COLO668 (cell line): ENCODE data around the gene RAP1A.
"Not testable (repeated sequence)": the region's sequence is repeated elsewhere in the genome, so short reads cannot be mapped to it uniquely, and the experiment has no call there.

ENCODE experiments used
- DNase-seq: peaks from one replicate; lab custom pipeline; 2025; ENCODE audit not compliant: unreplicated experiment; lab: John Stamatoyannopoulos, UW

The RAP1A gene

GRCh38 chr1:111660204-111661150 lies 40.9 kb downstream of the RAP1A start:
- no peak for DNase-seq

DNA sequence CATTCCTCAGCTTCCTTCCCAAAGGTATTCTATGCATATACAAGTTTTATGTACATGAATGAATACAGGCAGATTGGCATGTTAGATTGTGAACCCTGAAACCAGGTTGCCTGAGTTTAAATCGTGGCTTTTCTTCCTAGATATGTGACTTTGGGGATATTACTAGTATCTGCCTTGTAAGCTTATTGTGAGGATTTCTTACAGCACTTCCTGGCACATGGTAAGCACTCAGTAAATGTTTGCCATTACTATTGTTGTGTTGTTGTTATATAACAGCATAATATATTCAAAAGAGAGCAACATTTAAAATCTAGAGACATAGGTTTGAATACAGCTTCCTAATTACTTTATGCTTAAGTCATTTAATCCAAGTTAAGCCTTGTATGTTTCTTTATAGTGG lies 45.1 kb downstream of the RAP1A start:
- DNase-seq, result no peak

GRCh38 chr1:111665497-111665896 lies 45.9 kb downstream of the RAP1A start:
- DNase-seq, result no peak

DNA sequence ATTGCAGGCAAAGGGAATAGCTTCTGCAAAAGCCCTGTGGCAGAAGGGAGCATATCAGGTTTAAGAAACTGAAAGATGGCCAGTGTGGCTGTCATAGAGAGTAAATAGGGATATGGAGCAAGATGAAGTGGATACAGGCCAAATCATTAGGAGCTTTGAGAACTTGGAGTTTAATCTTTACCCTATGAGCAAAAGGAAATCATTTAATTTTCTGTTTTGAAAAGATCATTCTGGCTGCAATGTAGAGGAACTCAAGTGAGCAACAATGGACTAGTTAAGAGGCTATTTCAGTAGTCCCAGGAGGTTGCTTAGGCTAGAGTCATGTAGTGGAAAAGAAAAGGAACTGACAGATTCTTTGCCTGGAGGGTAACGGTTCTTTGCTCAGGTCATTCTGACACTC lies 47.2 kb downstream of the RAP1A start:
- no peak for DNase-seq

DNA sequence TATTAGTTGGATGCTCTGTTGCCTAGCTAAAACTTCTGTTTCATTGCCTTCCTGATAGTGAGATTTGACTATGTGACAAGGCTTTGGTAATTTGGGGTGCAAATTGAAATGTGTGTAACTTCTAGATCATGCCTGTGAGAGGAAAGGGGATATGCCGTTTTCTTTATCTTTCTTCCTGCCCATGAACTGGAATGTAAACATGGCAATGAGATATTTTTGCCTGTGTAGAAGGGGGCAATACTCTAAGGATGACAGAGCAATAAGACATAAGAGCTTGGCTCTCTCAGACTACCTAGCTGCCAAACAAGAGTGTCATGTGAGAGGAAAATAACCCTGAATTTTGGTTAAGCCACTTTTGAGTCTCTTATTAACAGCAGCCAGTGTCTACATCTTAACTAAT lies 49.7 kb downstream of the RAP1A start:
- DNase-seq, result no peak

DNA sequence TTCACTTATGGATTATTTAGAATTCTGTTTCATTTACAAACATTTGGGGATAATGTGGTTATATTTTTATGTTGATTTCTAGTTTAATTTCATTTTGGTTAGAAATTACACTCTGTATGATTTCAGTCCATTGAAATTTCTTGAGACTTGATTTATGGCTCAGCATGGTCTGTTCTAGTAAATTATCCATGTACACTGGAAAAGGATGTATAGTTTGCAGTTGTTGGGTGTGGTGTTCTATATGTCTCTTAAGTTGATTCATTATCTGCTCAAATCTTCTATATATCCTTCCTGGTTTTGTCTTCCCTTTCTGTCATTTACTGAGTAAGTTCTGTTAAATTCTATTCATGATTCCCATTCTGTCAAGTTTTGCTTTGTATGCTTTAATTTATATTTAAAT lies 52.3 kb downstream of the RAP1A start:
- DNase-seq, result no peak

DNA sequence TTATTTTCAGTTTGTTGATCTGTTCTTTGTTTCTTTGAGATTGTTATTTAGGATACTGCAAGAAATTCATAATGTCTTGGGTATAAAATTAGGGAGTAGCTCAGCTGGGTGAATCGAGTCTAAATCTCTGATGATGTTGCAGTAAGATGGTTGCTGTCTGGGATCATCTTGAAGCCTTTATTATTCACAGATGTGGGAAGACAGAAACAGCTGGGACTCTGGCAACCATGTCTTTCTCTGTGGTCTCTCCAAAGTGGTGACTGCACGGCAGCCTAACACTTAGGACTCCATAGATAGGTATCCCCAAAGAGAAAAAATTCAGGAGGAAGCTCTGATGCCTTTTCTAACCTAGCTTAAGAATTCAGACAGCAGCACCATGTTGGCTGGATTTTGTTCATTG lies 52.7 kb downstream of the RAP1A start:
- no peak for DNase-seq

- DNase-seq, result no peak
Observed at GRCh38 chr1:111677604-111678003, 58.0 kb downstream of the RAP1A start.

- no peak for DNase-seq
Observed at GRCh38 chr1:111679541-111679940, 60.0 kb downstream of the RAP1A start.

DNA sequence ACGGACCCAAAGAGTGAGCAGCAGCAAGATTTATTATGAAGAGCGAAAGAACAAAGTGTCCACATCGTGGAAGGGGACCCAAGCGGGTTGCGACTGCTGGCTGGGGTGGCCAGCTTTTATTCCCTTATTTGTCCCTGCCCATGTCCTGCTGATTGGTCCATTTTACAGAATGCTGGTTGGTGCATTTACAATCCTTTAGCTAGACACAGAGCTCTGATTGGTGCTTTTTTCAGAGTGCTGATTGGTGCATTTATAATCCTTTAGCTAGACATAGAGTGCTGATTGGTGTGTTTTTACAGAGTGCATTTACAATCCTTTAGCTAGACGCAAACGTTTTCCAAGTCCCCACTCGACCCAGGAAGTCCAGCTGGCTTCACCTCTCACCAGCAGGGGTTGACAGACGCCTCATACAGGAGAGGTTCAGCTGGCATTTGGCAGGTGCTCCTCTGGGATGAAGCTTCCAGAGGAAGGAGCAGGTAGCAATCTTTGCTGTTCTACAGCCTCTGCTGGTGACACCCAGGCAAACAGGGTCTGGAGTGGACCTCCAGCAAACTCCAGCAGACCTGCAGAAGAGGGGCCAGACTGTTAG lies 60.7 kb downstream of the RAP1A start:
- DNase-seq, result not testable (repeated sequence)

- DNase-seq, result not testable (repeated sequence)
Observed at GRCh38 chr1:111685293-111686153, 65.9 kb downstream of the RAP1A start.

DNA sequence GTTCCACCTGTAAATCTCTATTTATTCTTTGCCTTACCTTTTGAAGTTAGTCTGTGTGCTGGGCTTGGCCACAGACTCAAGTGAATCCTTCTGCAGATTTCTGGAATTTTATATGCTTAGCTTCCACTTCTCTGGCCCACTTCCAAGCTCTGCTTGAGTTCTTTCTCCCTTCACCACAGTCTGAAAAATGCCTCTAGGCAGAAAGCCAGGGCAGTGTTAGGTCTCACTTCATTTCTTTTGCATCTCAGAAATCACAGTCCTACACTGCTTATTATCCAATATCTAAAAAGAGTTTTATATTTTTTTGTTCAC lies 70.7 kb downstream of the RAP1A start:
- no peak for DNase-seq

DNA sequence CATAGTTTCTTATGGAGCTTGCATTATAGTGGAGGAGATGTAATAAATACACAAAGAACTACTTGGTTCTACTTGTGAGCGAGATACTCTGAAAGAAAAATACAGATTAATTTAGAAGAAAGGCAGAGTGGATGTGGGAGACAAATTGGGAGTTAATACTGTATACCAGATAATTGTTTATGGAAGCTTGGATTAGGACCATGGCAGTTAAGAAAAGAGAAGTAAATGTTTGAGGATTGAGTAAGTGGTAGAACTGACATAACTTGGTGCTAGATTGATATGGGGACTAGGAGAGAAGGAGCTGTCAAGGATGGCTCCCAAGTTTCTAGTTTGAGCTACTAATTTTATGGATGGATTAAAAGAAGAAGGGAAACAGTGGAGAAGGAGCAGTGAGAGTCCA lies 72.3 kb downstream of the RAP1A start:
- DNase-seq, result no peak

GRCh38 chr1:111695801-111696200 lies 76.2 kb downstream of the RAP1A start:
- DNase-seq, result no peak

DNA sequence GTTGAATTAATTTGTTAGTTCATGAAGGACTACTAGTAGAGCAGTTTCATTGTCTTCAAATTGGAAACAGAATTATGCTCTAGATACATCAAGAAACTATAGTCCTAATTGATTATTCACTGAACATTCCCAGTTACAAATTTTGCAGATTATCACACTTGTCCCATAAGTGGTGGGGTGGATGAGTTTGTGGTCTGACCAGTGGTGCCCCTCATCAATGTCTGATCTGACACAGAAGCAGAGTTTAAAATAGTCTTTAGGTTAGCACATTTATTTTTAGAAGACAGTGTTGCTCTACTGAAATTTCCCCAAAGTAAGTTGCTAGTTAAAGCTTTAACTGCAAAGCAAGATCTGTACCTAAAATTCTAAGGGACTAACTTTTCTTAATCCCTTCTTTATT lies 76.7 kb downstream of the RAP1A start:
- no peak for DNase-seq

- DNase-seq, result no peak
Observed at GRCh38 chr1:111699268-111699667, 79.7 kb downstream of the RAP1A start.

DNA sequence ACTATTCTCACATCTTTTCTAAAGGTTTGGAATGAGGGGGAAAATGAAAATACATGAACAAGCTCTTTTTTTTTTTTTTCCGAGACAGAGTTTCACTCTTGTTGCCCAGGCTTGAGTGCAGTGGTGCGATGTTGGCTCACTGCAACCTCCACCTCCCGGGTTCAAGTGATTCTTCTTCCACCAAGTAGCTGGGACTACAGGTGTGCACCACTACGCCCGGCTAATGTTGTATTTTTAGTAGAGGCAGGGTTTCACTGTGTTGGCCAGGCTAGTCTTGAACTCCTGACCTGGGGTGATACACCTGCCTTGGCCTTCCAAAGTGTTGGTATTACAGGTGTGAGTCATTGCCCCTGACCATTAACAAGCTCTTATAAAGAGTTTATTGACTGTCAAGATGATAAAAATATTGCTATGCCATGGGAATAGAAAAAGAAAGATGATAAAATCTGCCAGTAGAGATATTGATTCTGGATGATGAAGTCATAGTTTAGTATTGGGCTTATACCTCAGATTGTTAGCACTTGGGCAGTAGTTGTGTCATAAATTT lies 83.0 kb downstream of the RAP1A start:
- no peak for DNase-seq

DNA sequence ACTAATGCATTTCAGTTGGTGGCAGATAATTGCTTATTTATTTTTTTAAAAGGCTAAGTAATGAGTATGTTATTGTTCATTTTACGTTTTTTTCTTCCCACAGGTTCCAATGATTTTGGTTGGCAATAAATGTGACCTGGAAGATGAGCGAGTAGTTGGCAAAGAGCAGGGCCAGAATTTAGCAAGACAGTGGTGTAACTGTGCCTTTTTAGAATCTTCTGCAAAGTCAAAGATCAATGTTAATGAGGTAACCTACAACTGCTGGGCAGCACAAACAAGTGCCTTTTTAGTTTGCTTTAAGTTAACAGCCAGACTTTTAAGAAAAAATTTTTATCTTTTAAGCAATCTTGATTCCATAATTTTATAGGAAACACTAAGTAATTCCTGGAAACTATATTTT lies 84.7 kb downstream of the RAP1A start:
- DNase-seq, result no peak

GRCh38 chr1:111704776-111705175 lies 85.2 kb downstream of the RAP1A start:
- no peak for DNase-seq

DNA sequence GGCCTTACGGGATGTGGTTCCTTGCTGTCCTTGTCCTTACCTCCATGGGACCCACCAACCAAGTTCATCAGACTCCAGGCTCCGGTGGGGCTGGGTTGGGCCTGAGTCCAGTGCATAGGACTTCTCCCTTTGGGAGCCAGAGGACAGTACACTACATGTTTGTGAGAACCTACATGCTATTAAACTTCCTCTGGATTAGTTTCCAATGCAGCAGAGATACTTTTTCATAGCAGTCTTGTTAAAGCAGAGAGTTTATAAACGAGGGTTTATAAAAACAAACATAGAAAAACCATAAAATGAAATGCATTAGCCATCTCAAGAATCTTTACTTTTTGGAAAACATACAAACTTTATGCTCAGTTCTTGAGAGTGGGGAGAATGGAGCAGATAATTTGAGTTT lies 86.3 kb downstream of the RAP1A start:
- no peak for DNase-seq

GRCh38 chr1:111706921-111707320 lies 87.3 kb downstream of the RAP1A start:
- DNase-seq, result no peak

DNA sequence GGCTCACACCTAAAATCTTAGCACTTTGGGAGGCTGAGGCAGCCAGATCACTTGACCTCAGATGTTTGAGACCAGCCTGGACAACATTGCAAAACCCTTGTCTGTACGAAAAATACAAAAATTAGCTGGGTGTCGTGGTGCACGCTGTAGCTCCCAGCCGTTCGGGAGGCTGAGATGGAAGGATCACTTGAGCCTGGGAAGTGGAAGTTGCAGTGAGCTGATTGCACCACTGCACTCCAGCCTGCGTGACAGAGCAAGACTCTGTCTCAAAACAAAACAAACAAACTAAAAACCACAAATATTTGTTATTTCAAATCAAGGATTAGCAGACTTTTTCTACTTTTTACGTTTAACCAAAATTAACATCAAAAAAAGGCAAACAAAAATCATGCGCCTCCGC lies 88.3 kb downstream of the RAP1A start:
- DNase-seq, result no peak
